ENCODE data around the gene ATIC. TPM values are rescaled to one million over a fixed set of nuclear protein-coding genes. Genes with fewer than 3 reads are reported as not detected.

The ATIC gene
- total and polyA plus RNA-seq, 2 of the 8 experiments (the other 6 are each of a cell fraction or from before 2014, with no cell fraction given) = 139 to 319 TPM

DNA sequence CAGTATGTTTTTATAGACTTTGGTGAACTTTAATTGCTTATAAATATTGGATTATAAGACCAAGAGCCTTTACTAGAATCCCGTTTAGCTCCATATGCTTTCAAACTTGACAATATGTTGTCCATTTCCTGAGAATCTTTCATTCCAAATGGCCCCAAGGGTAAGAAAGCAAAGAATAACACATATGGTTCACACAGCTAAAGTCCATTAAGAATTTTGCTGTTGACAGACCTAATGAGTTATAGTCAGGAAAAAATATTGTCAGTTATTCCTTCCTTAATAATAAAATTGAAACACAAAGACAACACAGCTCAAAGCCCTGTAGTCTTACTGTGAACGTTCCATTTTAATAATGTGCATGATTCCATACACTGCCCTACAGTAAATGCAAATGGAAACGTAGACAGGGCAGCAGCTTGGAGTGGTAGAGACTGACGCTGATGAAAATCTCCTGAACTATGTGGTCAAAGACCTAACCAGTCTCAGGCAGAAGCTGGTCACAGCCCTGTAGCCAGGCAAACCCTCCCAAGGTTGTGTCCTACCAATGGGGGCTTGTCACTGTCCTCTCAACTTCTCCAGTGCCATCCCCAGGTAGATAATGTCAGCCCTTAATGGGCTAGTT lies 49.0 kb upstream of the ATIC start:
- H3K9me3 ChIP-seq (ENCODE audit: insufficient read depth in 2 of 2, low read depth in 1 of 2, low read length in 1 of 2) = no peaks in the 10 kb centered on the region
- no peaks in the 10 kb centered on the region for H3K79me1 ChIP-seq (ENCODE audit: low read depth, low read length)
- TF ChIP-seq CTBP2 (IDR thresholded peaks at IDR 0.05; ENCODE audit: borderline replicate concordance, insufficient read depth, insufficient read length, low read length) (no peak), BCL11A (IDR thresholded peaks at IDR 0.05; ENCODE audit: low read depth in 2 of 2, low read length in 2 of 2) (no peak), NRF1 (IDR thresholded peaks at IDR 0.05; ENCODE audit: low read depth, low read length) (no peak), SIRT6 (IDR thresholded peaks at IDR 0.05; ENCODE audit: low read length) (no peak), YY1 (IDR thresholded peaks at IDR 0.05; ENCODE audit: low read depth, low read length) (no peak), SUZ12 (IDR thresholded peaks at IDR 0.05; ENCODE audit: low read length) (no peak), BRCA1 (IDR thresholded peaks at IDR 0.05; ENCODE audit: low read depth, low read length) (no peak), SRF (IDR thresholded peaks at IDR 0.05; ENCODE audit: low read depth, low read length) (no peak), RFX5 (IDR thresholded peaks at IDR 0.05; ENCODE audit: borderline replicate concordance, low read depth, low read length) (no peak)
- TF ChIP-seq, protein P1, sequence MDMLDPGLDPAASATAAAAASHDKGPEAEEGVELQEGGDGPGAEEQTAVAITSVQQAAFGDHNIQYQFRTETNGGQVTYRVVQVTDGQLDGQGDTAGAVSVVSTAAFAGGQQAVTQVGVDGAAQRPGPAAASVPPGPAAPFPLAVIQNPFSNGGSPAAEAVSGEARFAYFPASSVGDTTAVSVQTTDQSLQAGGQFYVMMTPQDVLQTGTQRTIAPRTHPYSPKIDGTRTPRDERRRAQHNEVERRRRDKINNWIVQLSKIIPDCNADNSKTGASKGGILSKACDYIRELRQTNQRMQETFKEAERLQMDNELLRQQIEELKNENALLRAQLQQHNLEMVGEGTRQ (IDR thresholded peaks at IDR 0.05; ENCODE audit: low read length) = no peak
- ChIA-PET CTCF (ENCODE audit: partially characterized antibody) (no interaction called here), POLR2A (ENCODE audit: partially characterized antibody) (interaction anchor here (0.6 kb wide), 1 partner anchor 157 kb away, joined by 3 read pairs; no protein-coding TSS in a partner anchor)
- H3K23me2 ChIP-seq (ENCODE audit: low read depth, low read length) = no peaks in the 10 kb centered on the region
- H3K4ac ChIP-seq (replicated peaks; ENCODE audit: insufficient read length, low read depth, low read length) = no peak overlapping the region
- H4K20me1 ChIP-seq (replicated peaks in 1 of 2; ENCODE audit: control insufficient read depth in 1 of 2, insufficient read depth in 2 of 2, low read length in 2 of 2) = no peaks in the 10 kb centered on the region
- H2BK20ac ChIP-seq (ENCODE audit: low read length) = no peak overlapping the region
- H2BK15ac ChIP-seq (ENCODE audit: low read length) = no peak overlapping the region
- H3K4me1 ChIP-seq (replicated peaks in 1 of 4; ENCODE audit: control insufficient read depth in 3 of 4, insufficient read depth in 4 of 4, low read length in 3 of 4) = no peaks in the 10 kb centered on the region
- no peak overlapping the region for H4K91ac ChIP-seq (replicated peaks; ENCODE audit: insufficient read length, low read length)
- H4K8ac ChIP-seq (ENCODE audit: extremely low read depth, insufficient read depth, low read length) = no peak overlapping the region
- no peak overlapping the region for H3K9ac ChIP-seq (replicated peaks in 1 of 4; ENCODE audit: extremely low read depth in 1 of 4, low read depth in 3 of 4, low read length in 3 of 4)
- no peak overlapping the region for H2BK12ac ChIP-seq (ENCODE audit: low read depth, low read length)
- H2BK120ac ChIP-seq (replicated peaks; ENCODE audit: low read depth, low read length) = no peak overlapping the region
- no peak overlapping the region for H3K56ac ChIP-seq (replicated peaks; ENCODE audit: insufficient read length, low read depth, low read length)
- no peak overlapping the region for H3K18ac ChIP-seq (ENCODE audit: extremely low read depth, low read length)
- DNase-seq (ENCODE audit: low read depth in 1 of 2, low spot score in 2 of 2) (no peak), FAIRE-seq (no peak)
- no peak overlapping the region for H4K5ac ChIP-seq (ENCODE audit: insufficient read length, low read depth, low read length)
- H3K4me2 ChIP-seq (ENCODE audit: insufficient read depth in 1 of 2, low read depth in 2 of 2, low read length in 2 of 2) = no peak overlapping the region
- no peak overlapping the region for H3K4me3 ChIP-seq (ENCODE audit: extremely low read depth in 1 of 4, insufficient read depth in 2 of 4, low read depth in 3 of 4, low read length in 4 of 4)
- H3K23ac ChIP-seq (ENCODE audit: insufficient read length) = no peak overlapping the region
- 79% methylated on average over 4 of the region's 4 CpGs; no CpG with 5 or more reads in 1 of the 2 experiments for WGBS, 2 experiments (ENCODE audit: extremely low coverage in 1 of 2, insufficient coverage in 1 of 2, insufficient read length in 1 of 2, insufficient replicate concordance in 2 of 2, low coverage in 1 of 2, low lambda C conversion rate in 2 of 2, missing lambda C conversion rate in 1 of 2)
- no peak overlapping the region for H3K14ac ChIP-seq (ENCODE audit: insufficient read length)
- H3K27me3 ChIP-seq (replicated peaks in 1 of 4; ENCODE audit: control insufficient read depth in 3 of 4, extremely low read depth in 1 of 4, insufficient read depth in 3 of 4, low read length in 3 of 4) = no peaks in the 10 kb centered on the region
- no peak overlapping the region for H3K27ac ChIP-seq (ENCODE audit: low read depth, low read length)
- H3K36me3 ChIP-seq (ENCODE audit: control insufficient read depth in 2 of 4, insufficient read depth in 4 of 4, low read length in 3 of 4) = no peaks in the 10 kb centered on the region
- H2BK5ac ChIP-seq (ENCODE audit: low read depth, low read length) = no peak overlapping the region
- H2AFZ ChIP-seq (ENCODE audit: low read length) = no peak overlapping the region
- no peak overlapping the region for H2AK5ac ChIP-seq (ENCODE audit: low read depth, low read length)
- no peaks in the 10 kb centered on the region for H3K79me2 ChIP-seq (ENCODE audit: control insufficient read depth in 1 of 2, insufficient read depth in 2 of 2, low read length in 2 of 2)
